Hematopoietic multipotent progenitor cell (in vitro differentiated cells): ENCODE data around the gene PNLIPRP2. TPM values are rescaled to one million over a fixed set of nuclear protein-coding genes. Genes with fewer than 3 reads are reported as not detected.

Experiments
- DNase-seq, 3 donors: peaks; one replicate each; pipeline ENCODE4 v3.0.0-alpha.2; 2011 to 2015; ENCODE audit warnings: low read depth in 2 of 3, low spot score in 2 of 3
- total RNA-seq: library from RNA; depleted of rRNA; stranded (reverse); fragments of >200 nt; gene quantifications from one replicate; pipeline ENCODE4 v1.2.3, GENCODE V29; 2012

Gene PNLIPRP2
- total RNA-seq, 1 donor, result not detected

- DNase-seq, result peak in 1 of 3 donors; percentile 3
Observed at GRCh38 chr10:116654816-116655215, 34.1 kb downstream of the PNLIPRP2 start.

GRCh38 chr10:116655568-116655967 is 34.8 kb downstream of the PNLIPRP2 start:
- DNase-seq, result no peak

DNA sequence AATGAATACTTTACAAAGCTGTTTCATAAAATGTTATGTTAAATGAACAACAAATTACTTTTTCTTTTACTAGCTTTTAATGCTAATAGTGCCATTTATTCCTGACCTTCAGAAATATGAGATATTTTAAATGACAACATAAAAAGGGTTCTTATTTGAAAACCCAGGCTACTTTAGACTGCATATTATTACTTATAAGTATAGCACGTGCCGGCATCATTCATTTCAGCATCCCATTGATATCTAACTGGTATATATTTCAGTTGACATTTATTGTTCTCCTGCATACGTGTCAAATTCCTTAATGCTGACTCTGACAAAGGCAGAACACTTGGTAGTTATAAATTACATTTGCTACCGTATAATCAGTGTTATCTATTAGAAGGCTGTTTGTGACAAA is 35.3 kb downstream of the PNLIPRP2 start:
- DNase-seq, result no peak

DNA sequence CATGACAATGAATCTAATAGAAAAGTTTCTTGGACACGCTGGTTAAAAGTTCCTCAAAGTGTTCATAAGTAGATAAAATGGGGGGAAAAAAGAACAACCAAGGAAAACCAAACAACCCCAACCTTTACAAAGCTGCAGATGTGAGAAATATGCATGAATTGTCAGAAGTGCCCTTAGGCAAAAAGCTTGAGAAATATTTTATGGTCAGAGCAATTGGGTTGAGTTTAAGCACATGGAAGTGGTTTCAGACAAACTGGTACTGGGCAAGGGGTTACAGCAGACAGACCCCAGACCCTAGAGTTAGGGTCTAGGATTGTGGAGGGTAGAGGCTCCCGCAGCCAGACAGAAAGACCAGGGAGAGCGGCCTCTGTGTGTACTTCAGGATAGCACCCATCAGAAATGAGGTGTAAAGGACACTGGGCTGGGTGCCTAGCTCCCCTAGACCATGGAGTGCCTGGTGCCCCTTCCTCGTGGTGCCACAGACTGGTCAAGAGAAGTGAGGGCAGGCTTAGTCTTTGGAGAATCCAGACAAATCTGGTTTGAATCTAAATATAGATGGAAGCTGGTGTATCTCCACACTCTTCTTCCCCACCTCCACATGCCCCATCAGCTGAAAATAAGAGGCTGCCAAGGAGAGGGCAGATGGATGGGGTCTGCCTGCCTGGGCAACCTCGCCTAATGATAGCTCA is 37.3 kb downstream of the PNLIPRP2 start:
- no peak for DNase-seq

- DNase-seq, result no peak
Observed at GRCh38 chr10:116659049-116659670, 38.4 kb downstream of the PNLIPRP2 start.

DNA sequence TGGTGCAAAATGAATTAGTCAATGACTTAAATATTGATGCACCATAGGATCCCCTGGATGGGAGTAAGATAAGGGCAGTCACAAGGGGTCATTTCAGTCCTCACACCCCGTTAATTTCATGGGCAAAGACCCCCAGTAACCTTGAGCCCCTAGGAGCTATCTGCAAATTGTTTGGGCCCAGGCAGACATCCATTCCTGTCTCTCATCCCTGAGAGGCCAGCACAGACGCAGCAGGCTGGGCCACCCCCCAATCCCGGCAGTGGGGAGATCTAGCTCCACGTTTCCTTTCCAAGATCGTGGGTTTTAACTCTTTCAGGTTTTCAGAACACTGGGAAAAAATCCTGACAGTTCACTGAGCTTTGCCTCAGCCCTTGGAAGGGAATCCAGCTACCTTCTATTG is 40.1 kb downstream of the PNLIPRP2 start:
- DNase-seq, result no peak

DNA sequence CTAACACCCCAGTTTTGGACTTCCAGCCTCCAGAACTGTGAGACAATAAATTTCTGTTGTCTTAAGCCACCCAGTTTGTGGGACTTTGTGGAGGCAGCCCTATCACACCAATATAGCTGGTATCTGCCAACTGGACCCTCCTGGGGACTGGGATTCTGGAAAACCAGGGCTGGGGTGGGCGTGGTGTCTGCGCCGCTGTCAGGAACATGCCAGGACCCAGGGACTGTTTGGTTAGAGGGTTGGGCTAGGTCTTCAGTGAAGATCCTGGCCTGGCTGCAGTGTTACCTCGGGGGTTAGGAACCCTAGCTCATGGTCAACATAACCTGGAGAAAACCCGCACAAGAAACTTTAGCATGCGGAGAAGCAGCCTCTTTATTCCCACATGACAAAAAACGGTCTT is 42.6 kb downstream of the PNLIPRP2 start:
- no peak for DNase-seq

DNA sequence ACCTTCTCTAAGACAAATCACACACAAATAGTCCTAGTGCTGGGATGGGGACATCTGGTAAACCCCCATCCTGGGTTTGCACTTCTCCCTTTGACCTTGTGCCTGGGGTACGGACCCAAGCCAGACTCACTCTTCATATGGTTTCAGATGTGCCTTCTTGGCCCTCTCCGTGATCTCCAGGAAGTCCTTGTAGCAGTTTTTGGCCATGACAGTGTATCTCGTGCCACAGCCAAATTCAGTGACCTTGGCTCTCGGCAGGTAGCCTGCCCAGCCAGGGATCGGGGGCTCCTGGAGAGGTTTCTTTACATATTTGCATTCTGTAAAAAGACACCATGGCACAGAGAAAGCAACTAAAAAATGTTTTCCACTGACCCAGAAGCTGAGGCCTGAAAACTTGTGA is 43.9 kb downstream of the PNLIPRP2 start:
- no peak for DNase-seq

DNA sequence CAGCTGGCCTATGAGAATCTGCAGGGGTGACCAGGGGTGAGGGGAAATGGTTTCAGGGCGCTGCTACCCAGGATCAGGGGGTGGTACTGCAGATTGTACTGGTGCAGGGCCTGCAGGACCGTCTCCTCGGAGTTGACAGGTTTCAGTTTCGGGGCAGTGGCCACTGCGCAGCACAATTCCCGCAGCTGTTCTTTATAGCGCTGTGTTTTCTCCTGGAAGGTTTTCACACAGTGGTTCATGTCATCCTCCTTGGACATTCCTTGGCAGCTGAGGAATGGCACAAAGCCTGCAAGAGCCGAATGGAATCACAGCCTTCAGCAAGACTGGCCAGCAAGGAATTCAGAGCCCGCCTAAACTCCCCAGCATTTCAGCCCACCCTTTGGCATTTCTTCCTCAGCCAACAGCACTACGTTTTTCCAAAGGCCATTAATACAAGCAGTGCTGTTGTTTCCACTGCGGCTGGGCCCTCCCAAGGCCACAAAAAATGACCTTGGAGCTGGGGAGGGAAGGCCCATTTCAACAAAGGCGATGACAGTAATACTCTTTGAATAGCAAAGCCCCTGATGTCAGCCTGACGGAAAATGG is 44.9 kb downstream of the PNLIPRP2 start:
- DNase-seq, result no peak

- no peak for DNase-seq
Observed at GRCh38 chr10:116667484-116667883, 46.7 kb downstream of the PNLIPRP2 start.

DNA sequence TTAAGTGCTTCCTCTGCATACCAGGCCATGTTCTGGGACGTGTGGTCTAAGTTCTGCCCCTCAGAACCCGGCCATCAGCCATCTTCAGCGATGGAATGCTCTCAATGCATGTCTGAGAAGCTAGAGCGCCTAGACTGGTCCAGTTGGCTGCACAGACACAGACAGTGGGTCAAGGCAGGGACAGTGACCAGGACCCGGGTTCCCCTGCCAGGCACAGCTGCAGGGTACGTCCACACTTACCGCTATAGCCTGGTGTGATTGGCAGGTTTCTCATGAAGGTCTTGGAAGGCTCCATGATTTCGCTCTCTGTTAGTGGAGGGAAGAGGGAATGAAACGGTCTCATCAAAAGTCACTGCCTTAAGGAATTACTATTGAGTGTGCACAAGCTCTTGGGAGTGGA is 47.3 kb downstream of the PNLIPRP2 start:
- no peak for DNase-seq

GRCh38 chr10:116668446-116668845 is 47.7 kb downstream of the PNLIPRP2 start:
- no peak for DNase-seq

- DNase-seq, result no peak
Observed at GRCh38 chr10:116669080-116669479, 48.3 kb downstream of the PNLIPRP2 start.

- peak in 1 of 3 donors; percentile 10 for DNase-seq
Observed at GRCh38 chr10:116669832-116670644, 49.3 kb downstream of the PNLIPRP2 start.

GRCh38 chr10:116670706-116671105 is 50.0 kb downstream of the PNLIPRP2 start:
- no peak for DNase-seq

DNA sequence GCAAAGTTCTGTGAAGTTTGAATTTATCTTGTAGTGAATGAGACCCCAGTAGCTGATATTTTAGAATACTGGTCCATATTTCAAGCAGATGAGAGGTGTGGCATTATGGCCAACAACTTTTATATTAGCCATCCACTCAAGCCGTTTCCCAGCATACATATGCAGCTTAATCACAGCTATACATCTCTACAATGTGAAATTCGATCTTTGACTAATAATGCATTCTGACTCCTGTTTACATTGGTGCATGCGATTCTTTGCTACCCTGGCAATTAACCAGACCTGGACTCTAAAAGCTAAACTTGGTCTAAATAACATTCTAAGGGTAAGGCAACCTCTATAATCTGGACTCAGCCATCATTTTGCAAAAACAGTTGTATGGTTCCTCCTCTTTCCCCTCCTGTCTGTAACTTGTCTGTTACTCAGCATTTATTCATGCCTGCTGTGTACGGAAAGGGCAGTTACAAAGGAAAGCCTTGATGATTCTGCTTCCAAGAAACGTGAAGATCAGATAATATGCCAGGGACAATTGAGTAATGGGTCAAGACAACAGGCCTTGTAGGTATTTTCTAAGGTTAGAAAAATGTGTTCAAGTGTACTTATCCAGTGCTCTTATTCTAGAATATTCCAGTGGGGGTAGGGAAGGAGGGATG is 50.6 kb downstream of the PNLIPRP2 start:
- DNase-seq, result no peak

DNA sequence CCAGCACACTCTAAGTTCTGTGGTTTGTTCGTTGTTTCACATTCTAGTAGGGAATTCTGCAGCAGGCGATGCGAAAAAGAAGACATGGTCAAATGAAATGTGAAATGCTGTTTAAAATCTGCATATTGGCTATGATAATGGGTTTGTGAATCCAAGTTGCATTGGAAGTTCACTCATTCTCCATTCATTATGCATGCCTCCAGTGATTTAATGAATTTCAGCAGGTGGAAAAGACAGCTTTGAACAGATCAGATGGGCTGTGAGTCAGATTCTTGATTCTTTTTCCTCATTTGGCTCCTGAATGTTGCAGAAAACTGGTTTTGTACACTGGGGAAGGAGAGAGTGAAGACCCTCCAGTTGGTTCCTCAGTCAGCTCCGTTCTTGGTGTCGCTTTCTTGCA is 52.1 kb downstream of the PNLIPRP2 start:
- DNase-seq, result no peak

DNA sequence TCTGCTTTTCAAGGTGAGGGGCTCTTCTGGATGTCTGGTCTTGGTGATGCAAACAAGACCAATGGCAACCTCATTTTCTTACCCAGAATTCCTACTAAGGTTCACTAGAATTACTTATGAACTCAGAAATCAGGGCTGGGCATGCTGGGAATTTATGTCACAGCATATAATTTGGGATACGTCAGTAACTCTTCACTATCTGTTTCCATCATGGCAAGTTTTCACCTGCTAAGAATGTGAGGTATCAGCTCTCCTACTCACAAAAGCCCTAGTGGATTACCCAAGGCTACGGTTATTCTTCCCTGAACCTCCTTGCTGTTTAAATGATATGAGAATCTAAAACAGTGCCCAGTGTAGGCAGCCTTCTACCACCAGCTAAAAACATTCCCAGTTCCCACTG is 53.1 kb downstream of the PNLIPRP2 start:
- no peak for DNase-seq

GRCh38 chr10:116674901-116675423 is 54.2 kb downstream of the PNLIPRP2 start:
- no peak for DNase-seq

GRCh38 chr10:116676118-116676517 is 55.4 kb downstream of the PNLIPRP2 start:
- DNase-seq, result no peak

GRCh38 chr10:116676633-116677032 is 55.9 kb downstream of the PNLIPRP2 start:
- no peak for DNase-seq
